ENCODE results near the gene DUSP1.

The DUSP1 gene

GRCh38 chr5:172721455-172722326, 49.3 kb downstream of the DUSP1 start:
- no peaks in the 10 kb centered on the region for H3K4me1 ChIP-seq
- H3K4me3 ChIP-seq (ENCODE audit: low read depth, low read length): no peak overlapping the region
- no peaks in the 10 kb centered on the region for H3K9me3 ChIP-seq
- no peaks in the 10 kb centered on the region for H3K27me3 ChIP-seq
- no peaks in the 10 kb centered on the region for H3K36me3 ChIP-seq
- no peak for TF ChIP-seq CTCF (IDR thresholded peaks at IDR 0.05; ENCODE audit: low read depth, low read length)
- no peak for DNase-seq

GRCh38 chr5:172720655-172721054, 50.3 kb downstream of the DUSP1 start:
- no peaks in the 10 kb centered on the region for H3K27me3 ChIP-seq
- no peak for TF ChIP-seq CTCF (IDR thresholded peaks at IDR 0.05; ENCODE audit: low read depth, low read length)
- no peak for DNase-seq

GRCh38 chr5:172719211-172719610, 51.8 kb downstream of the DUSP1 start:
- Histone ChIP-seq H3K27me3 (no peaks in the 10 kb centered on the region), H3K4me3 (ENCODE audit: low read depth, low read length) (no peak overlapping the region), H3K9me3 (no peaks in the 10 kb centered on the region), H3K4me1 (no peaks in the 10 kb centered on the region), H3K36me3 (no peaks in the 10 kb centered on the region)
- DNase-seq: no peak
- TF ChIP-seq CTCF (IDR thresholded peaks at IDR 0.05; ENCODE audit: low read depth, low read length): no peak

More at GRCh38 chr5:172720655-172721054, 50.3 kb downstream of the DUSP1 start:
- no peaks in the 10 kb centered on the region for H3K9me3 ChIP-seq
- no peaks in the 10 kb centered on the region for H3K4me1 ChIP-seq
- no peaks in the 10 kb centered on the region for H3K36me3 ChIP-seq
- no peak overlapping the region for H3K4me3 ChIP-seq (ENCODE audit: low read depth, low read length)

GRCh38 chr5:172718527-172719114, 52.4 kb downstream of the DUSP1 start:
- Histone ChIP-seq H3K4me1 (no peaks in the 10 kb centered on the region), H3K36me3 (no peaks in the 10 kb centered on the region), H3K4me3 (ENCODE audit: low read depth, low read length) (no peak overlapping the region), H3K27me3 (no peaks in the 10 kb centered on the region), H3K9me3 (no peaks in the 10 kb centered on the region)
- DNase-seq: no peak
- no peak for TF ChIP-seq CTCF (IDR thresholded peaks at IDR 0.05; ENCODE audit: low read depth, low read length)

All from BE2C (cell line).